ENCODE results near the gene CHI3L2.

The CHI3L2 gene

GRCh38 chr1:111272081-111272480 is 44.6 kb downstream of the CHI3L2 start:
- no peak for TF ChIP-seq POLR2A (IDR thresholded peaks at IDR 0.05; ENCODE audit: low read depth, low read length)
- no peak for DNase-seq (ENCODE audit: insufficient read length, low spot score)
- no peak for FAIRE-seq

DNA sequence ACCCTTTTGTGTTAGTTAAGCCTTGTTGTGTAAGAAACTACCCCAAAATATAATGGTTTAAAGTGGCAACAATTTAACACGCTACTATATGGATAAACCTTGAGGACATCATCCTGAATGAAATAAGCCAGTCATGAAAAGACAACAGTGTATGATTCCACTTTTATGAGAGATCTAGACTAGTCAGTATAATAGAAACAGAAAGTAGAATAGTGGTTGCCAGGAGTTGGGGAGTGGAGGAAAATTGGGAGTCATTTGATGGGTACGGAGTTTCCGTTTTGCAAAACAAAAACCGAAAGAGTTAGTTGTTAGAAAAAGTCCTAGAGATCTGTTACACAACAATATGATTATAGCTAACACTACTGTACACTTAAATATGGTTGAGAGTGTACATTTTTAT is 47.1 kb downstream of the CHI3L2 start:
- DNase-seq (ENCODE audit: insufficient read length, low spot score): no peak
- FAIRE-seq: peak; percentile 53

DNA sequence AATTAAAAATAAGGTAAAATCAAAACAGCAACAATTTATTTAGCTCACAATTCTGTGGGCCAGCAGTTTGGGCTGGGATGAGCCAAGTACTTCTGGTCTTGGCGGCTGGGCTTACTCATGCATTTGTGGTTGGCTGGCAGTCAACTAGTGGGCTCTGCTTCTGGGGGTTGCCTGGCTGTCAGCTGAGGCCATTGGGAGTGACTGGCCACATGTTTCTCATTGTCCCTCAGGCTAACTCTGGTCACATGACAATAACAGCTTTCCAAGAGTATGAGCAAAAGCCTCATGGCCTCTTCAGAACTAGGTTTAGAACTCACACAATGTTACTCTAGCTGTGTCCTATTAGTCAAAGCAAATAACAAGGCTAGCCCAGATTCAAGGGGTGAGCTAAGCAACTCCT is 47.6 kb downstream of the CHI3L2 start:
- TF ChIP-seq POLR2A (IDR thresholded peaks at IDR 0.05; ENCODE audit: low read depth, low read length): no peak
- DNase-seq (ENCODE audit: insufficient read length, low spot score) (peak; percentile 39), FAIRE-seq (peak; percentile 90)

More for the DNA sequence above, 47.1 kb downstream of the CHI3L2 start:
- no peak for TF ChIP-seq POLR2A (IDR thresholded peaks at IDR 0.05; ENCODE audit: low read depth, low read length)

- DNase-seq (ENCODE audit: insufficient read length, low spot score): no peak
- no peak for FAIRE-seq
- TF ChIP-seq POLR2A (IDR thresholded peaks at IDR 0.05; ENCODE audit: low read depth, low read length): no peak
Observed at GRCh38 chr1:111275780-111276433, 48.4 kb downstream of the CHI3L2 start.

DNA sequence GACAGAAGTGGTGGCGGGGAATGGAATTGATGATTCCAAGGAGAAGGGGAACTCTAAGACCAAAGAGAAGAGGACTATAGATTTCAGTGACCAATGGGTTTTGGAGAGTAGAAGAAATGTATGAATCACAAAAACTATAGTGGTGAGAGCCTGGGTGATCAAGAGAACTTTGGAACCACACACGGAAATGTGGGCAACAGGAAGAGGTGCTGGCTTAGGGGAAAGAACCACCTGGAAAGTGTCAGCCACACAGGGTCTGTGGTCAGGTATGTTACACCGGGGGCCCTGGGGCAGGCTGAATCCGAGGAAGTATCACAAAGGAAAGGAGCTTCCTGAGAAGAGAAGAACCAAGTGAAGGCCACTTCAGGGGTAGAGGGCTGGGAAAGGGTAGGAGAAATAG is 51.6 kb downstream of the CHI3L2 start:
- DNase-seq (ENCODE audit: insufficient read length, low spot score) (no peak), FAIRE-seq (no peak)
- TF ChIP-seq POLR2A (IDR thresholded peaks at IDR 0.05; ENCODE audit: low read depth, low read length): no peak

GRCh38 chr1:111280267-111280666 is 52.8 kb downstream of the CHI3L2 start:
- FAIRE-seq: no peak

DNA sequence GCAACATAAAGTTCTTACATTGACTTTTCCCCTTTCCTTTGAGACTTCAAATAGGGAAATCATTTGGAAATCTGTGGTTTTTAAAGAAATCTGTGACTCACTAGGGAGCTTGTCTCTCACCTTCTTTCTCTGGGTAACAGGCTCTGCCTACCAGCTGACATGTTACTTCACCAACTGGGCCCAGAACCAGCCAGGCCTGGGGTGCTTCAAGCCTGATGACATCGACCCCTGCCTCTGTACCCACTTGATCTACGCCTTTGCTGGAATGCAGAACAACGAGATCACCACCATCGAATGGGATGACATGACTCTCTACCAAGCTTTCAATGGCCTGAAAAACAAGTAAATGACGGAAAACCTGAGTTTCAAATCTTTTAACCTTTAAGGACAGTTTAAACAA is 53.9 kb downstream of the CHI3L2 start:
- no peak for TF ChIP-seq POLR2A (IDR thresholded peaks at IDR 0.05; ENCODE audit: low read depth, low read length)
- FAIRE-seq: no peak
- DNase-seq (ENCODE audit: insufficient read length, low spot score): no peak

More at GRCh38 chr1:111280267-111280666, 52.8 kb downstream of the CHI3L2 start:
- TF ChIP-seq POLR2A (IDR thresholded peaks at IDR 0.05; ENCODE audit: low read depth, low read length): no peak
- no peak for DNase-seq (ENCODE audit: insufficient read length, low spot score)

DNA sequence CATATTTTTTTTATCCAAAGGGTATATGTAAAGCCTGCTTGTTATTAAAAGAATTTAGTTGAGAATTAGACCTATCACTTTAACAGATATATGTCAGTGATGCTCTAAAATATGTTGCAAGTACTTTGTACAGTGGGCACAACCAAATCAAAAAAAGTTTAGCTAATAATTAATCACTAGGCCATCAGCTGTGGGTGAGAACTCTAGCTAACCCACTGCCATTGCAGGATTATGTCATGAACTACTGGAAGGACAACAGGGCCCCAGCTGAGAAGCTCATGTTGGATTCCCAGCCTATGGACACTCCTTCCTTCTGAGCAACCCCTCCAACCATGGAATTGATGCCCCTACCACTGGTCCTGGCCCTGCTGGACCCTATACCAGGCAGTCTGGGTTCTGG is 56.3 kb downstream of the CHI3L2 start:
- FAIRE-seq (no peak), DNase-seq (ENCODE audit: insufficient read length, low spot score) (no peak)
- TF ChIP-seq POLR2A (IDR thresholded peaks at IDR 0.05; ENCODE audit: low read depth, low read length): no peak

DNA sequence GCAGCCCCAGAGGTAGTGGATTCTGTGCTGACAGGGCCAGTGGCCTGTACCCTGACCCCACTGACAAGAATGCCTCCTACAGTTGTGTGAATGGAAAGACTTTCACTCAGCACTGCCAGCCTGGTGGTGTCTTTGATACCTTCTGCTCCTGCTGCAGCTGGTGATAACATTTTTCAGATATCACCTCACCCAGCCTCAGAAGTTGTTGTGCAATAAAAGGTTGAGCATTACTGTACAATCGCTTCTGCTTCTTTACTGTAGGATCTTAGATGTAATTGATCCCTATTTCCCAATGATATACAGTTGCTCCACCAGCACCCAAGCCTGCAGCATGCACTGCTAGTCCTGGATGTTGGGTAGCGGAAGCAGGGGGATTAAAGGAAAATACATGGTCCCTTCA is 58.4 kb downstream of the CHI3L2 start:
- FAIRE-seq (no peak), DNase-seq (ENCODE audit: insufficient read length, low spot score) (no peak)
- no peak for TF ChIP-seq POLR2A (IDR thresholded peaks at IDR 0.05; ENCODE audit: low read depth, low read length)

- no peak for TF ChIP-seq POLR2A (IDR thresholded peaks at IDR 0.05; ENCODE audit: low read depth, low read length)
- DNase-seq (ENCODE audit: insufficient read length, low spot score) (no peak), FAIRE-seq (no peak)
Observed at GRCh38 chr1:111286912-111287311, 59.4 kb downstream of the CHI3L2 start.

DNA sequence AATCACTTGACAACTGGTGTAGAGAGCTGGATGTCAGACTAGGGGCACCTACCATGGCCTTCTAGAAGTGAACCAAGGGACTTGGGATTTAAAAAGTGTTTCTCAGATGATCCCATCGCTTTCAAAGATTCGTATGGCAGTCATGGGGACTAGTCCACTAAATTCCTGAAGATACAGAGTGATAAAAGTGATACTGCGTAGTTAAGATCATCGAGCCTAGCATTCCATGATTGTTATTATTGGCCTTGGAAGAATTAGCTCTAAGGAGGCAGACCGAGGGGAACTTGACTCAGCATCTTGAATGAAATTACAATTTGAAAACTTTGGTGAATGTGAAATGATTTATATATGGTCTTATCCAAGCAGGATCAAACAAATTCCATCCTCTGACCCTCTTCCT is 61.9 kb downstream of the CHI3L2 start:
- TF ChIP-seq POLR2A (IDR thresholded peaks at IDR 0.05; ENCODE audit: low read depth, low read length): no peak
- no peak for DNase-seq (ENCODE audit: insufficient read length, low spot score)
- no peak for FAIRE-seq

- no peak for TF ChIP-seq POLR2A (IDR thresholded peaks at IDR 0.05; ENCODE audit: low read depth, low read length)
- no peak for DNase-seq (ENCODE audit: insufficient read length, low spot score)
- FAIRE-seq: no peak
Observed at GRCh38 chr1:111290104-111290503, 62.6 kb downstream of the CHI3L2 start.

- TF ChIP-seq POLR2A (IDR thresholded peaks at IDR 0.05; ENCODE audit: low read depth, low read length): no peak
- DNase-seq (ENCODE audit: insufficient read length, low spot score): no peak
- FAIRE-seq: no peak
Observed at GRCh38 chr1:111290630-111291029, 63.1 kb downstream of the CHI3L2 start, which contains the start of gene CHIA. TSS of gene CHIA (plus strand) at chr1:111290851. CDS start at chr1:111310468, 19,617 bp downstream.

Measured in H54 (cell line).